H9 (cell line): ENCODE results near the gene VIPR1. TPM values are rescaled to one million over a fixed set of nuclear protein-coding genes. Genes with fewer than 3 reads are reported as not detected.

Source experiments
- DNase-seq: peaks from one replicate; pipeline ENCODE4 v3.0.0-alpha.2; 2017
- H2AFZ ChIP-seq: one replicate; pipeline ENCODE4 v1.6.1; 2013; ENCODE audit warnings: mild to moderate bottlenecking, low read length, control low read depth, moderate library complexity
- H2AK5ac ChIP-seq: 2 replicates; pipeline ENCODE4 v1.6.1; 2013; ENCODE audit warnings: low read length, control low read depth, mixed read lengths; ENCODE audit not compliant: insufficient read length
- H2BK120ac ChIP-seq: one replicate; pipeline ENCODE4 v1.6.1; 2013; ENCODE audit warnings: low read depth, mild to moderate bottlenecking, low read length, control low read depth, inconsistent platforms; ENCODE audit not compliant: poor library complexity, severe bottlenecking
- H2BK12ac ChIP-seq: 2 replicates; pipeline ENCODE4 v1.6.1; 2013; ENCODE audit warnings: low read length, control low read depth, mixed read lengths, low read depth; ENCODE audit not compliant: insufficient read length
- H2BK15ac ChIP-seq: 2 replicates; pipeline ENCODE4 v1.6.1; 2013; ENCODE audit warnings: low read depth, low read length, control low read depth
- H2BK20ac ChIP-seq: one replicate; pipeline ENCODE4 v1.6.1; 2013; ENCODE audit warnings: low read depth, mild to moderate bottlenecking, low read length, control low read depth, inconsistent platforms; ENCODE audit not compliant: poor library complexity, severe bottlenecking
- H2BK5ac ChIP-seq: 2 replicates; pipeline ENCODE4 v1.6.1; 2013; ENCODE audit warnings: low read length, control low read depth, mixed read lengths; ENCODE audit not compliant: insufficient read length
- H3K14ac ChIP-seq: 2 replicates; pipeline ENCODE4 v1.6.1; 2013; ENCODE audit warnings: low read length, control low read depth; ENCODE audit not compliant: insufficient read depth
- H3K18ac ChIP-seq: 2 replicates; pipeline ENCODE4 v1.6.1; 2013; ENCODE audit warnings: low read depth, mild to moderate bottlenecking, mixed read lengths, low read length, control low read depth; ENCODE audit not compliant: insufficient read length
- H3K23ac ChIP-seq: 2 replicates; pipeline ENCODE4 v1.6.1; 2013; ENCODE audit warnings: low read length, control low read depth, mixed read lengths, low read depth; ENCODE audit not compliant: insufficient read length
- H3K23me2 ChIP-seq: 2 replicates; pipeline ENCODE4 v1.6.1; 2013; ENCODE audit warnings: low read depth, mild to moderate bottlenecking, mixed read lengths, low read length, control low read depth; ENCODE audit not compliant: insufficient read length, poor library complexity, severe bottlenecking
- H3K27ac ChIP-seq: 2 replicates; pipeline ENCODE4 v1.5.1; 2013; ENCODE audit warnings: low read length, control low read depth, mixed read lengths, low read depth; ENCODE audit not compliant: insufficient read length
- H3K27me3 ChIP-seq: 2 replicates; pipeline ENCODE4 v1.6.1; 2013; ENCODE audit warnings: low read length, control low read depth, inconsistent platforms; ENCODE audit not compliant: insufficient read depth
- H3K4ac ChIP-seq: 2 replicates; pipeline ENCODE4 v1.6.1; 2013; ENCODE audit warnings: low read depth, mild to moderate bottlenecking, control low read depth, inconsistent platforms, low read length, moderate library complexity
- H3K4me1 ChIP-seq: 2 replicates; pipeline ENCODE4 v1.6.1; 2013; ENCODE audit warnings: low read length, control low read depth, inconsistent platforms; ENCODE audit not compliant: insufficient read depth
- H3K4me2 ChIP-seq: 2 replicates; pipeline ENCODE4 v1.6.1; 2013; ENCODE audit warnings: low read length, control low read depth, mixed read lengths; ENCODE audit not compliant: insufficient read length, insufficient read depth
- H3K56ac ChIP-seq: 2 replicates; pipeline ENCODE4 v1.6.1; 2013; ENCODE audit warnings: low read depth, mild to moderate bottlenecking, mixed read lengths, low read length, control low read depth; ENCODE audit not compliant: insufficient read length
- H3K79me1 ChIP-seq: 2 replicates; pipeline ENCODE4 v1.6.1; 2013; ENCODE audit warnings: low read depth, mild to moderate bottlenecking, moderate library complexity, low read length, control low read depth, inconsistent platforms; ENCODE audit not compliant: insufficient read depth, poor library complexity, severe bottlenecking
- H3K79me2 ChIP-seq: 2 replicates; pipeline ENCODE4 v1.6.1; 2013; ENCODE audit warnings: low read length, control low read depth, inconsistent platforms; ENCODE audit not compliant: insufficient read depth
- H3K9ac ChIP-seq: 2 replicates; pipeline ENCODE4 v1.6.1; 2013; ENCODE audit warnings: low read length, control low read depth, mixed read lengths; ENCODE audit not compliant: insufficient read length; ENCODE audit errors: extremely low read depth
- H3K9me3 ChIP-seq: one replicate; pipeline ENCODE4 v1.6.1; 2013; ENCODE audit warnings: low read depth, low read length, inconsistent platforms; ENCODE audit not compliant: control insufficient read depth
- H3T11ph ChIP-seq: one replicate; pipeline ENCODE4 v1.6.1; 2013; ENCODE audit warnings: mild to moderate bottlenecking, low read length, control low read depth, inconsistent platforms
- H4K20me1 ChIP-seq: one replicate; pipeline ENCODE4 v1.6.1; 2013; ENCODE audit not compliant: control insufficient read depth, insufficient read length, insufficient read depth
- H4K5ac ChIP-seq: 2 replicates; pipeline ENCODE4 v1.6.1; 2013; ENCODE audit warnings: low read depth, mild to moderate bottlenecking, mixed read lengths, low read length, control low read depth; ENCODE audit not compliant: insufficient read length
- H4K8ac ChIP-seq: replicated peaks from 2 replicates; pipeline ENCODE4 v1.6.1; 2013; ENCODE audit warnings: low read length, control low read depth, mixed read lengths, low read depth; ENCODE audit not compliant: insufficient read length
- H4K91ac ChIP-seq: 2 replicates; pipeline ENCODE4 v1.6.1; 2013; ENCODE audit warnings: low read depth, mild to moderate bottlenecking, moderate library complexity, mixed read lengths, low read length, control low read depth; ENCODE audit not compliant: insufficient read length
- H3K27ac Mint-ChIP-seq, 3 experiments: 2 replicates in 2 of 3; 3 replicates in 1 of 3; pipeline ENCODE4 v1.8.0; 2020 to 2021; ENCODE audit warnings: mixed read lengths in 3 of 3, mild to moderate bottlenecking in 1 of 3, moderate library complexity in 1 of 3
- H3K27me3 Mint-ChIP-seq: 2 replicates; pipeline ENCODE4 v1.8.0; 2021; ENCODE audit warnings: low read depth, mild to moderate bottlenecking, moderate library complexity, mixed read lengths
- H3K36me3 Mint-ChIP-seq, 3 experiments: 2 replicates in 2 of 3; 3 replicates in 1 of 3; pipeline ENCODE4 v1.8.0; 2020 to 2021; ENCODE audit warnings: low read depth in 3 of 3, mixed read lengths in 3 of 3; ENCODE audit not compliant: insufficient read depth in 1 of 3
- H3K4me1 Mint-ChIP-seq, 2 experiments: 2 replicates each; pipeline ENCODE4 v1.8.0; 2020; ENCODE audit warnings: mixed read lengths in 2 of 2
- H3K4me3 Mint-ChIP-seq, 2 experiments: 2 replicates in 1 of 2; 3 replicates in 1 of 2; pipeline ENCODE4 v1.8.0; 2020 to 2021; ENCODE audit warnings: mild to moderate bottlenecking in 2 of 2, mixed read lengths in 2 of 2, moderate library complexity in 1 of 2
- H3K9me3 Mint-ChIP-seq, 2 experiments: 2 replicates in 1 of 2; 3 replicates in 1 of 2; pipeline ENCODE4 v1.8.0; 2020; ENCODE audit warnings: mild to moderate bottlenecking in 2 of 2, mixed read lengths in 2 of 2, moderate library complexity in 1 of 2
- CTCF ChIP-seq: fragments of 200-600 bp; sonication (generic); conservative IDR thresholded peaks from 3 replicates; pipeline ENCODE4 v1.8.0; 2021; ENCODE audit warnings: antibody characterized with exemption, mild to moderate bottlenecking
- WGBS: extraction: QIAGEN DNeasy Blood & Tissue Kit; methylation state at CpG from one replicate; pipeline ENCODE4 v1.1.7; 2013; ENCODE audit warnings: missing lambda C conversion rate, low lambda C conversion rate, mixed read lengths; ENCODE audit not compliant: insufficient read length; ENCODE audit errors: extremely low coverage; 5-methylcytosine and 5-hydroxymethylcytosine counted together
- total RNA-seq: library from RNA; stranded (reverse); gene quantifications from 2 replicates; pipeline ENCODE4 v1.2.1, GENCODE V29; 2021

VIPR1 gene
- total RNA-seq, 1 experiment from 2014 or later = 6.5 TPM

- no CpG with 5 or more reads among the region's 2 CpGs for WGBS
- H4K20me1 ChIP-seq = no peaks in the 10 kb centered on the region
- no peak overlapping the region for H3K4me2 ChIP-seq
- H3K36me3 Mint-ChIP-seq = peaks cover 0 to 2% (median 0%) of the 10 kb centered on the region in 3 experiments; a peak in 1 of 7 replicates
- no peak overlapping the region for H3K9ac ChIP-seq
- no peak overlapping the region for H4K8ac ChIP-seq
- no peak overlapping the region for H3K4ac ChIP-seq
- H2BK5ac ChIP-seq = no peak overlapping the region
- H2AK5ac ChIP-seq = no peak overlapping the region
- H4K5ac ChIP-seq = no peak overlapping the region
- H3K9me3 Mint-ChIP-seq = no peaks in the 10 kb centered on the region
- no peak overlapping the region for H2BK15ac ChIP-seq
- no peak overlapping the region for H2AFZ ChIP-seq
- H3K4me1 ChIP-seq = no peaks in the 10 kb centered on the region
- H3K27ac Mint-ChIP-seq = no peak overlapping the region; a peak in 1 of 7 replicates
- H4K91ac ChIP-seq = no peak overlapping the region
- DNase-seq = no peak
- H2BK20ac ChIP-seq = no peak overlapping the region
- no peaks in the 10 kb centered on the region for H3K9me3 ChIP-seq
- H3K27ac ChIP-seq = no peak overlapping the region
- no peak overlapping the region for H3K23ac ChIP-seq
- H3K56ac ChIP-seq = no peak overlapping the region
- H3K18ac ChIP-seq = no peak overlapping the region
- peaks cover 7% of the 10 kb centered on the region; the same call in 1 of the 2 replicates for H3K27me3 Mint-ChIP-seq
- H3K4me3 Mint-ChIP-seq = no peak overlapping the region
- no peak overlapping the region for H2BK12ac ChIP-seq
- no peaks in the 10 kb centered on the region for H3K27me3 ChIP-seq
- H3K79me2 ChIP-seq = no peaks in the 10 kb centered on the region
- no peak overlapping the region for H3K14ac ChIP-seq
- H3K23me2 ChIP-seq = no peaks in the 10 kb centered on the region
- no peaks in the 10 kb centered on the region for H3K79me1 ChIP-seq
- no peak overlapping the region for H2BK120ac ChIP-seq
- H3K4me1 Mint-ChIP-seq = no peaks in the 10 kb centered on the region
- no peak overlapping the region for H3T11ph ChIP-seq
- no peak for TF ChIP-seq CTCF
Observed at GRCh38 chr3:42515976-42516375, 13.5 kb downstream of the VIPR1 start.
